Activated CD4-positive, CD25-positive, alpha-beta regulatory T cell treated with anti-CD3 and anti-CD28 coated beads, Interleukin-2, amount 50 U/mL, for 16 hours (primary cell): ENCODE measurements around the gene LMNA.
"Not testable (repeated sequence)": the region's sequence is repeated elsewhere in the genome, so short reads cannot be mapped to it uniquely, and the experiment has no call there.

Source experiments
- DNase-seq: peaks from one replicate; pipeline ENCODE4 v3.0.0-alpha.2; 2020; ENCODE audit warnings: low read depth, low spot score

The LMNA gene

DNA sequence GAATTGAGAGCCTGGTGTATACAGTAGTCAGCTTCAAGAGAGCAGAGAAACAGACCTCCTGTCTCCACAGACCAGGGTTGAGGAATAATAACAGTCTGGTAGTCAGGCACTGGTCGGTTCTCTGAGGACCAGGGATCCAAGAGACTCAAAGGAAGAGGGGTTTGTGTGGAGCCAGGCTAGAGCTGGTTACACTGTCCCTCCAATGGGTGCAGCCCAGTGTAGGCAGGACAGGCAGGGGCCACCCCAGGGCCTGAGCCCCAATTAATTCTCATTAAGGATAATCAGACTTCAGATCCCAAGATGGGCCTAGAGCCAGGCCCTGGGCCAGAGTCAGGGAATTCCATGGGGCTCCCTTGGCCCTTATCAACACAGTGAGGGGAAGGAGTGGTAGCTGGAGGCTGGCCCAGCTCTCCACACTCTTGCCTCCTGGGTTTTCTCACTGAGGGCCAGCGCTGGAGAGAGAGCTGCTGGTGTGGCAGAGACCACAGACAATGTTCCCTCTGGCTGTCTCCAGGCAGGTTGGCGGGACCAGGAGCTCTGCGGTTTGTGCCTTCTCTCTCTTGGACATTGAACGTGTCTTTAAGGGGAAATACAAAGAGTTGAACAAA lies 48.0 kb downstream of the LMNA start:
- no peak for DNase-seq

DNA sequence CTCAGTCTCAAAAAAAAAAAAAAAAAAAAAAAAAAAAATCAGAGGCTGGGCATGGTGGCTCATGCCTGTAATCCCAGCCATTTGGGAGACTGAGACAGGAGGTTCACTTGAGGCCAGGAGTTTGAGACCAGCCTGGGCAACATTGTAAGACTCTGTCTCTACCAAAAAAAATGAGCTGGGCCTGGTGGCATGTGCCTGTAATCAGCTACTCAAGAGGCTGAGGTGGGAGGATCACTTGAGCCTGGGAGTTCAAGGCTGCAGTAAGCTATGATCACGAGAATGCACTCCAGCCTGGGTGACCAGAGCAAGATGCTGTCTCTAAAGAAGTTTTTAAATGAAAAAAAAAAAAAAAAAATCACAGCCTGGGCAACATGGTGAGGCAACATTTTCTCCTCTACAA lies 49.2 kb downstream of the LMNA start:
- DNase-seq = no peak

DNA sequence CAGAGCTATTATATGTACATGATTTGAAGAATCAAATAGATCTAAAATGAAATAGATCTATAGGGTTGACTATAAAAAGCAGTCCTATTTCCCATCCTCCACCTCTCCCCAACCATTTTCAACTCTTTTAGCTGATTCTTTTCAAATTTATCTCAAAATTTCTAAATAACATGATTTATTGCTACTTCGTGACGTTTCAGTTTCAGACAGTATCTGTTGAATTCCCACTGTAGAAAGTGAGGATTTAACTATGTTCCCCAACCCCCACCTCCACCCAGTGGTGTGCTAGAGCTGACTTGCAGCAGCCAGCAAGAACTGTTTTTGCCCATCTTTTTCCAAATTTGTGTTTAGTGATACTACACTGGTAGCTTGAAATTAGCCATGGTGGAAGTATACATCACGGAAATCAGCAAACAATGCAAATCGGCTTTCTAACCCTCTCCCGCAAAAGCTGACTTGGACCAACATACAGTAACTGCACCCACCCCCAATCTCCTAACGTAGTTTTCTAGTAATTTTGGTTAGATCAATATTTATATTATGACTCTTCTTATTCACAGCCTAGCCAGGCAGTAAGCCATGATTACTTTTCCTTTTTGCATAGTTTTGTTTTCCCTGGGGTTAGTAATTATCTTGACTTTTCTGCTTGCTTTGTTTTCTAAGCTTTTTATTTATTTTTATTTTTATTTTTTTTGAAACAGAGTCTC lies 49.8 kb downstream of the LMNA start:
- DNase-seq = no peak

GRCh38 chr1:156165083-156165482 lies 50.6 kb downstream of the LMNA start:
- no peak for DNase-seq

GRCh38 chr1:156167536-156167935 lies 53.0 kb downstream of the LMNA start:
- DNase-seq = no peak

GRCh38 chr1:156172696-156173470 lies 58.4 kb downstream of the LMNA start:
- DNase-seq = no peak

DNA sequence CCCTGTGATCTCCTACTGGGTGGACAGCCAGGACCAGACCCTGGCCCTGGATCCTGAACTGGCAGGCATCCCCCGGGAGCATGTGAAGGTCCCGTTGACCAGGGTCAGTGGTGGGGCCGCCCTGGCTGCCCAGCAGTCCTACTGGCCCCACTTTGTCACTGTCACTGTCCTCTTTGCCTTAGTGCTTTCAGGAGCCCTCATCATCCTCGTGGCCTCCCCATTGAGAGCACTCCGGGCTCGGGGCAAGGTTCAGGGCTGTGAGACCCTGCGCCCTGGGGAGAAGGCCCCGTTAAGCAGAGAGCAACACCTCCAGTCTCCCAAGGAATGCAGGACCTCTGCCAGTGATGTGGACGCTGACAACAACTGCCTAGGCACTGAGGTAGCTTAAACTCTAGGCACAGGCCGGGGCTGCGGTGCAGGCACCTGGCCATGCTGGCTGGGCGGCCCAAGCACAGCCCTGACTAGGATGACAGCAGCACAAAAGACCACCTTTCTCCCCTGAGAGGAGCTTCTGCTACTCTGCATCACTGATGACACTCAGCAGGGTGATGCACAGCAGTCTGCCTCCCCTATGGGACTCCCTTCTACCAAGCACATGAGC lies 62.2 kb downstream of the LMNA start:
- DNase-seq = no peak

DNA sequence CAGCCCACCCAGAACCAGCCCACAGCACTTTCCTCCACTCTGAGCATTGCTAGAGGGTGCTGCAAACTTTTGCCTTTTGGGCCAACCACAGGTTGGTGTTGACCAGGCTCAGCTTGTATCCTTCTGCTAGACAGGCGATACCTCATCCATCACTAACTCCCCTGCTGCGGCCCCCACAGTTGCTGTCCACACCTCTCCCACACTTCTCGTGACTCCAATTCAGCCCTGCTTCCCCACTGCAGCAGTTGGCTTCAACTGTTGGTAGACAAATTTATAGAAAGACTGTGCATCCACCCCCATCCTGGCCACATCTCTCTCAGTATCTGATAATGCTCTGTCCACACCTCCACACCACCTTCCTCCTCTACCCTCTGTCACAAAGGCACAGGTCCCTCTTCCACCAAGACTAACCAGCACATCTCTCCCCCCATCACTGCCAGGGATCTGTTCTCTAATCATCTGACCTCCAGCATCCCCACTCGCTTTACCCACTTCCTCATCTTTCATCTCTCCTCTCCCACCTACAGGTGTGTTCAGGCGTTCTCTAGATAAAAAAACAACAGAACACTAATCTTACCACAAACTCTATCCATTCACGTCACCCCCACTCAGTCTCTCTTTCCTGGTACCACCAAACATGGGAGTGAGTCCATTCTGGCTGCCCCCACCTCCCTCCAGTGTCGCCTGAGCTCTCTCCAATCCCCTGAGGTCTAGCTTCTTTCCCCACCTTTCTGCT lies 63.6 kb downstream of the LMNA start:
- DNase-seq = no peak

DNA sequence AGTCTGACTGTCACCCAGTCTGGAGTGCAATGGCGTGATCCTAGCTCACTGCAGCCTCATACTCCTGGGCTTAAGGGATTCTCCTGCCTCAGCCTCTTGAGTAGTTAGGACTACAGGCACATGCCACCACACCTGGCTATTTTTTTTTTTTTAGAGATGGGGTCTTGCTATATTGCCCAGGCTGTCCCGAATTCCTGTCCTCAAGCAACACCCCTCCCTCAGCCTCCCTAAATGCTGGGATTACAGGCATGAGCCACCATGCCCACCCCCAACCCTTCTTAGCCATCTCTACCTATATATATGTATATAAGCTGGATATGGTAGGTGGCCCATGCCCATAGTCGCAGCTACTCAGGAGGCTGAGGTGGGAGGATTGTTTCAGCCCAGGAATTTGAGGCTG lies 66.0 kb downstream of the LMNA start:
- no peak for DNase-seq

GRCh38 chr1:156181391-156181924 lies 66.9 kb downstream of the LMNA start:
- not testable (repeated sequence) for DNase-seq

GRCh38 chr1:156182010-156182779 lies 67.7 kb downstream of the LMNA start:
- not testable (repeated sequence) for DNase-seq

DNA sequence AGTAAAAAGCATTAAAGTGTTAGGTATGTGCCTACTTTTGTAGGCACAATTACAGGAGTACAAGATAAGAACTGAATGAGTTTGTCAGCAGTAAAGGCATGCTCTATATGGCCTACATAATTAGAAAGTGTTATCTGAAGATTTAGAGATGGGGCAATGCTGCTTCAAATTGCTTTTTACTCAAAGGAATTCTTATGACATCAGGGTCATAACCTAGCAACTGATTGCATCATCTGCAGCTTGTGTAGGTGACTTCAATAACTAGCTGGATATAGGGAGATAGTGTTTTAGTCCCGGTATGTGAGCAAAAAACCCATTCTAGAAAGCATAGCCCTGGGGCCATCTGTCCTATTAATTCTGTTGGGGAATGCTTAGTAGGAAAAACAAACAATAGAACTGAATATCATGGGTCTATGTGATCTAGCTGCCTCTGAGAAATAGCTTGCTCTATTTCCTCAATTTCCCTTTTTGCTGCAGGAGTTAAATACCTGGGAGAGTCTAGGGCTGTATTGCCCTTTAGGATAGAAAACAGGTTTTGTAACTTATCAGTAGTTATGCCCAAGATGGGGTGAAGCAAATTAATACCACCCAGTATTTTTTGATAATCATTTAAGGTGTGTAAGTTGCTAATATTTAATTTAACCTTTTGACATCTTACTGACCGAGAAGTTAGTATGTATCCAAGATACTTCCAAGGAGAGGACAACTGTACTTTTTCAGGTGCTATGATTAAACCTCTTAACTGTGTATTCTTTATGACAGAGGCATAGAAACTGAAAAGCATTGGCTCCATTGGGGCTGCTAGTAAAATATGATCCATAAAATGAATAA lies 72.1 kb downstream of the LMNA start:
- DNase-seq = not testable (repeated sequence)
